K562 (cell line): ENCODE data around the gene TBC1D2B. TPM values are rescaled to one million over a fixed set of nuclear protein-coding genes. Genes with fewer than 3 reads are reported as not detected.

Experiments
- ATAC-seq: fragments of 200-7000 bp; cut with Tn5 transposase; 3 replicates; pipeline ENCODE4 v1.9.1; 2020; ENCODE audit warnings: moderate library complexity
- BruUV-seq: library from RNA; stranded (reverse); fragments of 400-500 nt; replicated peaks from 2 replicates; lab custom pipeline; 2021; lab: Mats Ljungman, UMichigan
- CTCF ChIA-PET: fragments of 300-600 bp; formaldehyde crosslinking; extraction: SDS; loops from one replicate; lab custom pipeline; 2021; ENCODE audit warnings: low intra/inter-chr PET ratio; lab: Yijun Ruan, JAX
- POLR2A ChIA-PET: fragments of 300-600, 350-650 bp; sonication (Branson Sonifier 250); formaldehyde crosslinking; extraction: SDS; loops from one replicate; lab custom pipeline; 2021; ENCODE audit warnings: antibody characterized with exemption, inconsistent platforms; lab: Yijun Ruan, JAX
- DNase-seq, 4 experiments: peaks; one replicate each; pipeline versions ENCODE4 v3.0.0 to v3.0.0-alpha.2; 2011 to 2018; ENCODE audit warnings: low spot score in 3 of 4, mixed read lengths in 3 of 4; ENCODE audit errors: extremely low read depth in 1 of 4
- FAIRE-seq: peaks from 2 replicates; lab custom pipeline; 2011; peaks lifted over from hg19 to GRCh38; lab: Jason Lieb, UNC
- H2AFZ ChIP-seq: 2 replicates; pipeline ENCODE4 v1.6.0; 2011; ENCODE audit warnings: low read depth, low read length, control low read depth, inconsistent platforms
- H3K27ac ChIP-seq: fragments of 200-600 bp; 3 replicates; pipeline ENCODE4 v1.8.0; 2011; ENCODE audit warnings: low read depth, mild to moderate bottlenecking, control low read depth, inconsistent platforms, low read length, moderate library complexity, mixed read lengths; ENCODE audit errors: extremely low read depth
- H3K27me3 ChIP-seq, 2 experiments: fragments of 300-600 bp in 1 of 2; 2 replicates in 1 of 2; 3 replicates in 1 of 2; pipeline versions ENCODE4 v1.6.0 to v1.8.0; 2011; ENCODE audit warnings: inconsistent platforms in 2 of 2, low read length in 2 of 2, mild to moderate bottlenecking in 1 of 2, mixed read lengths in 1 of 2, moderate library complexity in 1 of 2; ENCODE audit not compliant: control insufficient read depth in 2 of 2, insufficient read depth in 2 of 2
- H3K36me3 ChIP-seq: fragments of 300-600 bp; 3 replicates; pipeline ENCODE4 v1.8.0; 2011; ENCODE audit warnings: mild to moderate bottlenecking, low read length, inconsistent platforms; ENCODE audit not compliant: control insufficient read depth, insufficient read depth
- H3K4me1 ChIP-seq, 2 experiments: fragments of 200-600 bp in 1 of 2; replicated peaks in 1 of 2; 2 replicates in 1 of 2; 3 replicates in 1 of 2; pipeline versions ENCODE4 v1.5.1 to v1.8.0; 2011; ENCODE audit warnings: inconsistent platforms in 2 of 2, low read length in 2 of 2, mild to moderate bottlenecking in 1 of 2, mixed read lengths in 1 of 2, moderate library complexity in 1 of 2; ENCODE audit not compliant: control insufficient read depth in 2 of 2, insufficient read depth in 2 of 2
- H3K4me2 ChIP-seq: 2 replicates; pipeline ENCODE4 v1.6.1; 2011; ENCODE audit warnings: low read length, control low read depth, inconsistent platforms, mixed read lengths; ENCODE audit not compliant: insufficient read depth
- H3K4me3 ChIP-seq: fragments of 200-600 bp; sonication (generic), shearing (Covaris generic); 2 replicates; pipeline ENCODE4 v1.5.1; 2016; ENCODE audit warnings: control low read depth, inconsistent platforms
- H3K79me2 ChIP-seq: fragments of 200-600 bp; 3 replicates; pipeline ENCODE4 v1.8.0; 2011; ENCODE audit warnings: low read length, inconsistent platforms; ENCODE audit not compliant: control insufficient read depth, insufficient read depth
- H3K9ac ChIP-seq, 2 experiments: 2 replicates each; pipeline versions ENCODE4 v1.6.0 to v1.6.1; 2011; ENCODE audit warnings: low read depth in 2 of 2, low read length in 2 of 2, control low read depth in 1 of 2, inconsistent platforms in 1 of 2, mild to moderate bottlenecking in 1 of 2, mixed read lengths in 1 of 2; ENCODE audit not compliant: insufficient read depth in 1 of 2
- H3K9me1 ChIP-seq: one replicate; pipeline ENCODE4 v1.6.0; 2011; ENCODE audit warnings: inconsistent platforms, mild to moderate bottlenecking, low read length, moderate library complexity; ENCODE audit not compliant: control insufficient read depth, insufficient read depth
- H3K9me3 ChIP-seq: replicated peaks from 2 replicates; pipeline ENCODE4 v1.5.1; 2011; ENCODE audit warnings: low read depth, low read length, inconsistent platforms; ENCODE audit not compliant: control insufficient read depth, insufficient read depth
- H4K20me1 ChIP-seq: replicated peaks from 2 replicates; pipeline ENCODE4 v1.6.1; 2011; ENCODE audit warnings: low read length, inconsistent platforms, mixed read lengths; ENCODE audit not compliant: control insufficient read depth, insufficient read depth
- CBX1 ChIP-seq: sonication (generic); IDR thresholded peaks from 2 replicates; pipeline ENCODE4 v1.6.1; 2016; ENCODE audit warnings: antibody characterized with exemption, low read depth, mild to moderate bottlenecking
- EGR1 ChIP-seq: fragments of 450-650 bp; conservative IDR thresholded peaks from 2 replicates; pipeline ENCODE4 v1.6.1; 2017; ENCODE audit warnings: mild to moderate bottlenecking
- FOXA3 ChIP-seq, 2 experiments: fragments of 450-650 bp in 1 of 2; sonication (generic) in 1 of 2; formaldehyde crosslinking; IDR thresholded peaks in 1 of 2; conservative IDR thresholded peaks in 1 of 2; 2 replicates each; pipeline versions ENCODE4 v1.4.0 to v1.8.0; 2020 to 2022; ENCODE audit warnings: mild to moderate bottlenecking in 2 of 2, missing genetic modification reagents in 1 of 2
- FOXK2 ChIP-seq, 2 experiments: fragments of 450-650 bp; IDR thresholded peaks in 1 of 2; conservative IDR thresholded peaks in 1 of 2; 2 replicates each; pipeline ENCODE4 v1.6.1; 2016; ENCODE audit warnings: low read depth in 2 of 2, mild to moderate bottlenecking in 1 of 2
- HNRNPLL ChIP-seq: fragments of 200-400 bp; formaldehyde crosslinking; IDR thresholded peaks from 2 replicates; pipeline ENCODE4 v1.6.1; 2017; ENCODE audit warnings: low read length, low read depth, mild to moderate bottlenecking; ENCODE audit not compliant: poor library complexity, severe bottlenecking
- IRF2 ChIP-seq: sonication (generic); formaldehyde crosslinking; IDR thresholded peaks from 2 replicates; pipeline ENCODE4 v1.8.1; 2022; ENCODE audit warnings: mild to moderate bottlenecking, missing genetic modification reagents
- PHTF2 ChIP-seq: fragments of 250-450 bp; sonication (Bioruptor Pico); IDR thresholded peaks from 2 replicates; pipeline ENCODE4 v1.5.0; 2021; ENCODE audit warnings: mild to moderate bottlenecking
- PREB ChIP-seq: sonication (generic); formaldehyde crosslinking; IDR thresholded peaks from 2 replicates; pipeline ENCODE4 v1.8.1; 2023; ENCODE audit warnings: mild to moderate bottlenecking, missing genetic modification reagents
- RBM17 ChIP-seq: fragments of 200-400 bp; formaldehyde crosslinking; IDR thresholded peaks from 2 replicates; pipeline ENCODE4 v1.6.1; 2017; ENCODE audit warnings: low read depth, mild to moderate bottlenecking, low read length, borderline replicate concordance
- RHOXF2B ChIP-seq: fragments of 250-450 bp; sonication (Bioruptor Pico); conservative IDR thresholded peaks from 2 replicates; pipeline ENCODE4 v1.5.1; 2021
- ZNF395 ChIP-seq: fragments of 200-800 bp; sonication (Bioruptor generic); IDR thresholded peaks from 2 replicates; pipeline ENCODE4 v1.6.1; 2017; ENCODE audit warnings: missing genetic modification characterization, missing compliant biosample characterization
- ZZZ3 ChIP-seq: fragments of 450-650 bp; IDR thresholded peaks from 2 replicates; pipeline ENCODE4 v1.6.1; 2016; ENCODE audit warnings: antibody characterized with exemption, mild to moderate bottlenecking, moderate library complexity
- WGBS: fragments of 100-300 bp; shearing (Covaris generic); methylation state at CpG from one replicate; pipeline ENCODE4 v1.1.6; 2016; ENCODE audit warnings: low coverage, mixed read lengths; ENCODE audit not compliant: insufficient coverage; ENCODE audit errors: missing lambda C conversion rate; 5-methylcytosine and 5-hydroxymethylcytosine counted together
- in situ Hi-C: fragments of 300-500 bp; cut with MboI; formaldehyde crosslinking; loops from 4 replicates; pipeline ENCODE4 v1.15.0; 2018; ENCODE audit warnings: inconsistent platforms, mixed read lengths
- intact Hi-C: fragments of 100-400 bp; cut with micrococcal nuclease; formaldehyde crosslinking; loops from 2 replicates; pipeline ENCODE4 v1.14.2; 2022
- polyA plus RNA-seq, 8 experiments: library from polyadenylated mRNA; depleted of rRNA in 4 of 8; stranded (reverse) in 5 of 8; unstranded in 3 of 8; fragments of >200 nt; fragmentation: Nextera tagmentation in 2 of 8; fragmentation: Illumina TruSeq in 1 of 8; extraction: Ambion mirVana in 2 of 8; extraction: Trizol in 1 of 8; gene quantifications; 2 replicates each; pipeline versions ENCODE4 v1.2.1 to v1.2.3, GENCODE V29; 2011 to 2014; ENCODE audit warnings: inconsistent platforms in 1 of 8, missing spikeins in 1 of 8
- total RNA-seq, 7 experiments: library from RNA; depleted of rRNA in 6 of 7; stranded (reverse); fragments of >200 nt in 6 of 7; fragmentation: Illumina TruSeq in 2 of 7; extraction: Trizol in 2 of 7; gene quantifications; 2 replicates each; pipeline versions ENCODE4 v1.2.1 to v1.2.3, GENCODE V29; 2011 to 2021; ENCODE audit warnings: low replicate concordance in 1 of 7

TBC1D2B gene
- total and polyA plus RNA-seq, 9 of the 15 experiments (the other 6 are each of a cell fraction or from before 2014, with no cell fraction given): 0.15 to 16.3 (median 8.9) TPM

- CTCF ChIA-PET: no interaction called here
- no peak for FAIRE-seq
- Histone ChIP-seq H3K4me2 (no peak overlapping the region), H4K20me1 (peaks cover 17% of the 10 kb centered on the region), H3K79me2 (peaks cover 24% of the 10 kb centered on the region; the same call in 2 of the 3 replicates), H3K27ac (no peak overlapping the region), H3K9me1 (no peaks in the 10 kb centered on the region), H3K9me3 (no peaks in the 10 kb centered on the region), H3K4me3 (no peak overlapping the region)
- POLR2A ChIA-PET: interaction anchor here (1.0 to 2.3 kb wide), 3 partner anchors 11 to 13 kb away, joined by 3 to 9 read pairs (median 4); no protein-coding TSS in a partner anchor
- 38% methylated on average over 2 of the region's 2 CpGs for WGBS
- intact Hi-C loops: no loop called here
- DNase-seq: no peak
- no peak for TF ChIP-seq RHOXF2B (CRISPR knock-in tag)
- TF ChIP-seq, all 486 proteins: peak for 0
- Histone ChIP-seq H3K4me1 (peaks cover 5 to 44% of the 10 kb centered on the region in 2 experiments; a peak in 3 of 5 replicates), H2AFZ (no peak overlapping the region), H3K27me3 (no peaks in the 10 kb centered on the region), H3K36me3 (no peaks in the 10 kb centered on the region), H3K9ac (no peak overlapping the region)
- ATAC-seq: no peak
- BruUV-seq: no TSS peak
- in situ Hi-C loops: no loop called here
These were observed 6.1 kb downstream of the TBC1D2B start for GRCh38 chr15:78071383-78071782.

- peaks cover 8% of the 10 kb centered on the region for H4K20me1 ChIP-seq
- in situ Hi-C loops: no loop called here
- TF ChIP-seq IRF2 (CRISPR knock-in tag) (no peak), PHTF2 (CRISPR knock-in tag) (no peak), RBM17 (no peak), ZZZ3 (no peak), ZNF395 (CRISPR knock-in tag) (0 out of 2 replicates have a peak, but pooled peaks have one; percentile 12), FOXA3 (CRISPR knock-in tag; conservative IDR thresholded peaks at IDR 0.05 in 1 of 2, IDR thresholded peaks at IDR 0.05 in 1 of 2) (peak in 1 of 2 experiments; percentile 31; a peak in 1 of 4 replicates), EGR1 (peak; percentile 76), HNRNPLL (no peak), CBX1 (no peak), FOXK2 (conservative IDR thresholded peaks at IDR 0.05 in 1 of 2, IDR thresholded peaks at IDR 0.05 in 1 of 2; ENCODE audit: low read depth in 2 of 2) (peak in 1 of 2 experiments; percentile 20; a peak in 1 of 4 replicates), PREB (no peak)
These were observed 7.3 kb downstream of the TBC1D2B start for GRCh38 chr15:78070049-78070700.

More at GRCh38 chr15:78070049-78070700, 7.3 kb downstream of the TBC1D2B start:
- Histone ChIP-seq H3K9ac (no peak overlapping the region), H3K9me1 (no peaks in the 10 kb centered on the region), H2AFZ (no peak overlapping the region; the same call in 1 of the 2 replicates), H3K27ac (peak overlapping the region; percentile 42; the same call in 1 of the 3 replicates), H3K4me3 (no peak overlapping the region), H3K36me3 (no peaks in the 10 kb centered on the region), H3K4me1 (peaks cover 0 to 37% of the 10 kb centered on the region in 2 experiments; a peak in 3 of 5 replicates), H3K27me3 (no peaks in the 10 kb centered on the region), H3K79me2 (peaks cover 20% of the 10 kb centered on the region; the same call in 2 of the 3 replicates), H3K4me2 (peak overlapping the region; percentile 11; the same call in 1 of the 2 replicates), H3K9me3 (no peaks in the 10 kb centered on the region)
- intact Hi-C loops: no loop called here
- 49% methylated on average over 4 of the region's 4 CpGs for WGBS
- ChIA-PET POLR2A (interaction anchor here (0.6 to 2.3 kb wide), 4 partner anchors 11 to 718 kb away, joined by 3 to 9 read pairs (median 4); no protein-coding TSS in a partner anchor), CTCF (no interaction called here)
- ATAC-seq (peak; percentile 60; the same call in 2 of the 3 replicates), FAIRE-seq (no peak), DNase-seq (peak in 2 of 4 experiments; percentile 28 to 40)
- BruUV-seq: no TSS peak
